ENCODE data around the gene ABCB9.
"Not testable (repeated sequence)": the region's sequence is repeated elsewhere in the genome, so short reads cannot be mapped to it uniquely, and the experiment has no call there.

ABCB9 gene

GRCh38 chr12:122961531-122962329 is 4.5 kb downstream of the ABCB9 start:
- DNase-seq: no peak

DNA sequence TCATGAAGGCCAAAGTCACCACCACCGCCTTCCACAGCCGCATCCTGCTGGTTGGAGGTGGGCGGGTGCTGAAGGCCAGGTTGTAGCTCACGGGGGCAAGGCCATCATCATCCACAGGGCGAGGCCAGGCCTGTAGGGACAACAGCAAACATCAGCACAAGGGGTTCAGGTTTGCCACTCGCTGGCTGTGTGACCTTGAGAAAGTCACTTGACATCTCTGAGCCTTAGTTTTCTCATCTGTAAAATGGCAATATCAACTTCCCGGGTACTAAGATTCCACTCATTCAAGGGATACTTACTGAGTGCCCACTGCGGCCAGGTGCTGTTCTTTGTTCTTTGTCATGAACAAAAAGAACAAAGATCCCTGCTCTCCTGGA is 6.1 kb downstream of the ABCB9 start:
- DNase-seq: no peak

DNA sequence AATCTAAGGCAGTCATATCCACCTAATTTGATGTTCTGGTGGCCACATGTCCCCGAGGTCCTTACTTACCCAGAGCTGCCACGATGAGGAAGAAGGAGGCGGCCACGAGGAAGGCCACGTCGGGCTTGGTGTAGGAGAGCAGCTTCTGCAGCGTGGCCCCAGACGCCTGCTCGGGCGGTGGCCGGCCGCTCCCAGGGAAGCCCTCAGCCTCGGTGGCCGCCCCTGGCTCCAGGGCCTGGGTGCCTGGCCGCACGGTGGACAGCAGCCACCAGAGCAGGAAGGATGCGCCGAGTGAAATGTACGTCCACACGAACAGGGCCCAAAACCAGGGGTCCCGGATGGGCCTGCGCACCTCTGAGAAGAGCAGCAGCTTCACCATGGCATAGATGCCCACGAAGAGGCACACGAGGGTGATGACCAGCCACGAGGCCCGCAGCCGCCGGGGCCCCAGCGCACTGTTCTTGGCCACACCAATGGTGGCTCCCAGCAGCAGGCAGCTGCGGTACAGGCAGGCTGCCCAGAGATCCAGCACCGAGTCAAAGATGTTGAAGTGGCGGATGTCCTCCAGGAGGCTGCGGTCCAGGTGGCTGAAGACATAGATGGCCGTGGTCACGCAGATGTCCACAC is 6.6 kb downstream of the ABCB9 start:
- DNase-seq: no peak

DNA sequence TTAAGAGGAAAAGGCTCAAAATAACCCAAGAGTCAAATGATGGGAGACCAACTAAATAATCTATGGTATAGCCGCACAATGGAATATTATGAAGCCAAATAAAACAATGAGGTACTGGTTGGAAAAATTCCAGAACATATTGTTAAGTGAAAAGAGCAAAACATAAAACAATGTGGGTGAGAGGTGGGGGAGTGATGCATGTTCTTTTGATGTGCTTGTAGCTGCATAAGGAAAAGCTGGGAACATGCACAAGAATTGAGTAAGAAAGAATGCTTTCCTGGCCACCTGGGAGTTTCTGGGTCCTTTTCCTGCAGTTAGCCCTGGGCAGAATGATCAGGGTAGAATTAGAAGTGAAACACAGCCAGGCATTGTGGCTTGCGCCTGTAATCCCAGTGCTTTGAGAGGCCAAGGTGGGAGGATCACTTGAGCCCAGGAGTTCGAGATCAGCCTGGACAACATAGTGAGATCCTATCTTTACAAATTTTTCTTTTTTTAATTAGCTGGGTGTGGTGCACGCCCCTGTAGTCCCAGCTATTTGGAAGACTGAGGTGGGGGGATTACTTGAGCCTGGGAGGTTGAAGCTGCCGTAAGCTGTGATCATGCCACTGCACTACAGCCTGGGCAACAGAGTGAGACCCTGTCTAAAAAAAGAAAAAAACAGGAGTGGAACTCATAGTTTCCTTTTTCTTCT is 7.9 kb downstream of the ABCB9 start:
- DNase-seq: no peak

GRCh38 chr12:122956035-122956434 is 10.2 kb downstream of the ABCB9 start:
- DNase-seq: no peak

GRCh38 chr12:122955156-122955555 is 11.1 kb downstream of the ABCB9 start:
- DNase-seq: no peak

GRCh38 chr12:122951979-122952892 is 14.0 kb downstream of the ABCB9 start:
- DNase-seq: peak; percentile 29

DNA sequence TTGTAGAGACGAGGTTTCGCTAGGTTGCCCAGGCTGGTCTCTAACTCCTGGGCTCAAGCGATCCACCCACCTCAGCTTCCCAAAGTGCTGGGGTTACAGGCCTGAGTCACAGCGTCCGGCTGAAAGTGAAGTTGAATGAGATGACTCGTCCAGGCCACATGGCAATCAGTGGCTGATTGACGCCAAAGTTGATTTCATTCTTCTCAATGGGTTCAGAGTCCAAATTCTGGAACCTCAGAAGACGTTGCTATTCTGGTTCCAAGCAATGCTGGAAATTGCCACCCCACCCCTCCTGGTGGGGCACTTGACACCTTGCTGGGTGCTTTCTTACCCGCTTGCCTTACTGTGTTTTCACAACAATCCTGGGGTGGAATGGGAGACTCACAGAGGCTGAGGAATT is 14.9 kb downstream of the ABCB9 start:
- no peak for DNase-seq

DNA sequence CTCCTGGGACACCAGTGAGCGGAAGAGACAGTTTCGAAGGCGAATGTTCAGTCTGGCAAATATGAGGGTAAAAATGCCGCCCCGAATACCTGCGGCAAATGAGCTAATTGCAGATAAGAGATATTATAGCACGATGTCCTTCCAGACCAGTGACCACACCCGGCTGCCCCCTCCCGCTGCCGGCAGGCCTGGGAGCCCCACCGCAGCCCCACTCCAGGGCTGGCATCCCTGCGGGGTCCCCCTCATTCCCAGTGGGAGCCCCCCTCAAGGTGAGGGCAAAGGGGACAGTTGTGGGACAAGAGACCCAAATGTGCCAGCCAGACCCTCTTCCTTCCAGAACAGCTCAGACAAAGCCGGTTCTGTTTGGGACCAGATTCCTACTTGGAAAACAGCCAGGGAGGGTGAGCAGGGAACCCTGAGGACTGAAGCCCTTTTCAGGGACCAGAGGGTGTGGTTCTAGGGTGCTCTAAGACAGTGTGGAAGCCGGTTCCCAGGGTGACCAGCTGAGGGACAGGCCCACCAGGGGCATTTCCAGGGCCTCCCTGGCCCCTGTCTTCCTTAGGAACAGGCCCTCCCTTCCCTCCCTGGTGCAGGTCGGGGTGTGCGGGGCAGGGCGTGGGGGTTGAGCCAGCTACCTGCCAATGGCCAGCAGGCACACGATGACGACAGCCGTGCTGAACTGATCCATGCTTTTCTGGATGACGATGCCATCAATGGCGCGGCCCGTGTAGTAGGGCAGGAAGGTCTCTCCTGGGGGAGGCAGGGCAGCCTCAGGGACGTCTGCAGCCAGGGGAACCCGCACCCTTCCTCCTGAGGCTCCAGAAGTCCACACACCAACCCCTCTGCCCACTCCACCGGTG is 16.2 kb downstream of the ABCB9 start:
- no peak for DNase-seq

DNA sequence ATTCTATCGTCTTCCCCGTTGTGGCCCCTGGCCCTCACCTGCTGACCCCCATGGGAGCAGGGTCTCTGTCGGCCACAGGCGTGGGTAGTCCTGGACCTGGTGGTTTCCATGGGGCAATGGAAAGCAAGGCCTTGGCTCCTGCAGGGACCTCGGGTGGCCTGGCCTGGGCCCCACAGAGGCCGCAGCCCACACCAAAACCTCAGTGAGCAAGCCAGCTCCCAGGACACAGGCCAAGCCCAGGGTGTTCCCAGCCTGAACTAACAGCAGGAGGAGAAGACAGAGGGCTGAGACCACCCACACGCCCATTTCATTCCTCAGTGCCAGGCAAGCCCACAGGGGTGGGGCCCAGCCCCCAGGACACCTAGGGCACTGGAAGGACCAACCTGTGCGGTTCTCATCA is 16.9 kb downstream of the ABCB9 start:
- DNase-seq: no peak

- no peak for DNase-seq
Measured at GRCh38 chr12:122948605-122949004, 17.7 kb downstream of the ABCB9 start.

DNA sequence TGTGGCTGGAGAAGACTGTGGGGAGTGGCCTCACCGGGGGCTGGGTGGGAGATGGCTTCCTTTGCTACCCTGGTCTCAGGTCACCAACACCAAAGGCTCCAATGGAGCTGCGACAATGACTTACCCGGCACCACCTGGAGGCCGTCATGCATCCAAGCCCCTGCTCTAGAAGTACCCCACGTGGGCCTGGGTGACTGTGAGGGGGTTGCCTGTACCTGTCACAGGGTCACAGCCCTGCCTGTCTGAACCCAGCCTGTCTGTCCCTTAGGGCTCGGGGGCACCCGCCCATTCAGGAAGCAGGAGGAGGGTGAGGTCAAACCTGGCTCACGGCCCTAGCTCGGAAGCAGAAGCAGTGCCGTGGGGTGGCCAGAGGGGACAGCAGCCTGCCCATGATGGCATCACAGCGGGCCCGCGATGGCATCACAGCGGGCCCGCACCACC is 18.9 kb downstream of the ABCB9 start:
- DNase-seq: no peak

GRCh38 chr12:122946690-122947341 is 19.4 kb downstream of the ABCB9 start:
- no peak for DNase-seq

- no peak for DNase-seq
Measured at GRCh38 chr12:122944605-122945592, 21.4 kb downstream of the ABCB9 start.

GRCh38 chr12:122943196-122943595 is 23.1 kb downstream of the ABCB9 start:
- DNase-seq: no peak

DNA sequence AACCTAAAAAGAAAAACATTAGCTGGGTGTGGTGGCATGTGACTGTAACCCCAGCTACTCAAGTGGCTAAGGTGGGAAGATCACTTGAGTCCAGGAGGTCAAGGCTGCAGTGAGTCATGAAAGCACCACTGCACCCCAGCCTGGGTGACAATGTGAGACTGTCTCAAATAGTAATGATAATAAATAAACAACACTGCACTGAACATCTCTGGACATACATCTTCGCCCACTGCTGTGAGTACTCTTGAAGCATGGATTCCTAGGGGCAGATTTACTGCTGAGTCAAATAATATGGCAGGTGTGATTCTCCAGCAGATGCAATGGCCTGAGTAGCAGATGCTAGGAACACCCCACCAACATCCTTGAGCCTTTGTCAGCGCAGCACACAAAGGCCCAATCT is 23.6 kb downstream of the ABCB9 start:
- DNase-seq: peak; percentile 4

- DNase-seq: not testable (repeated sequence)
Measured at GRCh38 chr12:122941351-122941750, 24.9 kb downstream of the ABCB9 start.

DNA sequence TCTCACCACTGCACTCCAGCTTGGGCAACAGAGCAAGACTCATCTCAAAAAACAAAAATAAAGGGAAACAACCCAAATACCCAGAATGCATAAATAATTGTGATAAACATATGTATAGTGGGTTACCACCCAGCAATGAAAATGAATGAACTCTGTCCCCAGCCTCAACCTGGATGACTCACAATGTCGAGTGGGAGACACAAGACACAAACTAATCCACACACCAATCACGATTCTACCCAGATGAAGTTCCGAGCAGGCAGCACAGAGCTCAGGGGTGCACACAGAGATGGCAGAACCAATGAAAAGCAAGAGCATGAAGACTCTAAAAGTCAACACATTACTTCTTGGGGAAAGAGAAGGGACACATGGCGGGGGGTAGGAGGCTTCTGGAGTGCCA is 27.1 kb downstream of the ABCB9 start:
- no peak for DNase-seq

- DNase-seq: no peak
Measured at GRCh38 chr12:122937622-122938091, 28.6 kb downstream of the ABCB9 start.

DNA sequence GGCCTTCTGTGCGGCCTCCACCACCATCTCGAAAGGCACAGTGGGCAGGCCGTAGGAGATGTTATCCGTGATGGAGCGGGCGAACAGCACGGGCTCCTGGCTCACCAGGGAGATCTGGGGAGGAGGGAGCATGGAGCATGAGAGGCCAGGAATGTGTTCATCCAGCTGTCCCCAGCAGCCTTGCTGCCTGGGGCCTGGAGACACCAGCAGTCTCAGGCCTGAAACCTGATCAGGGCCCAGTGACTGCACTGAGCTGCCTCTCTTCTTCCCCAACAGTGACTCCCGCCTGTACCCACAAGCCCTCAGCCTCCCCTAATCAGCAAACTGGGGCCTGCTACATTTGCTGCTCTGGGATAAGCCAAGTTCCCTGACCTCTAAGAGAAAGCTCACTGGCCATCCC is 30.9 kb downstream of the ABCB9 start:
- no peak for DNase-seq
